ENCODE results near the gene IFIT1.

IFIT1 gene

DNA sequence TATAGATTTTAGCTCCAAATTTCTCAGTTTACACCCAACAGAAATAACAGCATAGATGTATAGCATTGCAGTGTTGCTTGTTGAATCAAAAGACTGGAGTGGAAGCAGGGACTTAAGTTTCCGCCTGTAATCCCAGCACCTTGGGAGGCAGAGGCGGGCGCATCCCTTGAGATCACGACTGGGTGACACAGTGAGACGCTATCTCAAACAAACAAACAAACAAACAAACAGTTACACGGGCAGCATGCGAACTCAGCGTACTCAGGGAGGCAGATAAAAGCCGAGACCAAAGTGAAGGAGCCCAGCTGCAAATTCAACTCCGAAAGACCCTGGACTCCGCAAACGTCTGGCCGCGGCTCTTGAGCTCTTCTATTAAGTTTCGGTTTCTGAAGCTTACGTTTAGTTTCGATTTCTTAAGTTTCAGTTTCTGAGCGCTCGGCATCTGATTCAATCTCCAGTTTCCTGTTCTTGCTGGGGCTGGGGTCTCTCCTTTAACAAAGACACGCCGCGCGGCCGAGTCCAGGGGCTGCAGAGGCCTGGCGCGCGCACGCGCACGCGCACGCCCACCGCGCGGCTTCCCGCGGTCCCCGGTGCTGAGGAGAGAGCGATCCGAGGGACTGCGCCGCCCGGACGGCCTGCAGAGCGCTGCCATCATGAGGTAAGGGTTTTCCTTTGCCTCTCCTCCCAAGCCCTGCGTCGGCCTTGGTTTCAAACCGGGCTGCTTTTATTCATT is 21.9 kb downstream of the IFIT1 start, which contains the start of gene IFIT5:
IFIT5 (plus strand) TSS at position 423 of the 733 bp plus-strand sequence; CDS start at position 654, 231 bp downstream.
- TF ChIP-seq, protein P1, sequence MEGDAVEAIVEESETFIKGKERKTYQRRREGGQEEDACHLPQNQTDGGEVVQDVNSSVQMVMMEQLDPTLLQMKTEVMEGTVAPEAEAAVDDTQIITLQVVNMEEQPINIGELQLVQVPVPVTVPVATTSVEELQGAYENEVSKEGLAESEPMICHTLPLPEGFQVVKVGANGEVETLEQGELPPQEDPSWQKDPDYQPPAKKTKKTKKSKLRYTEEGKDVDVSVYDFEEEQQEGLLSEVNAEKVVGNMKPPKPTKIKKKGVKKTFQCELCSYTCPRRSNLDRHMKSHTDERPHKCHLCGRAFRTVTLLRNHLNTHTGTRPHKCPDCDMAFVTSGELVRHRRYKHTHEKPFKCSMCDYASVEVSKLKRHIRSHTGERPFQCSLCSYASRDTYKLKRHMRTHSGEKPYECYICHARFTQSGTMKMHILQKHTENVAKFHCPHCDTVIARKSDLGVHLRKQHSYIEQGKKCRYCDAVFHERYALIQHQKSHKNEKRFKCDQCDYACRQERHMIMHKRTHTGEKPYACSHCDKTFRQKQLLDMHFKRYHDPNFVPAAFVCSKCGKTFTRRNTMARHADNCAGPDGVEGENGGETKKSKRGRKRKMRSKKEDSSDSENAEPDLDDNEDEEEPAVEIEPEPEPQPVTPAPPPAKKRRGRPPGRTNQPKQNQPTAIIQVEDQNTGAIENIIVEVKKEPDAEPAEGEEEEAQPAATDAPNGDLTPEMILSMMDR (IDR thresholded peaks at IDR 0.05; ENCODE audit: borderline replicate concordance, insufficient read depth, low read depth, low read length): no peak
- H3K4me3 ChIP-seq (ENCODE audit: low read depth, low read length): peak within 1 kb of the TSS; percentile 92

- TF ChIP-seq, protein P1 (IDR thresholded peaks at IDR 0.05; ENCODE audit: borderline replicate concordance, insufficient read depth, low read depth, low read length): no peak
Observed at GRCh38 chr10:89414879-89415821, 22.7 kb downstream of the IFIT1 start.

GRCh38 chr10:89416465-89416864 is 24.0 kb downstream of the IFIT1 start:
- H3K4me3 ChIP-seq (ENCODE audit: low read depth, low read length): no peak overlapping the region
- TF ChIP-seq, protein P1 (IDR thresholded peaks at IDR 0.05; ENCODE audit: borderline replicate concordance, insufficient read depth, low read depth, low read length): no peak

More at GRCh38 chr10:89414879-89415821, 22.7 kb downstream of the IFIT1 start:
- peak overlapping the region; percentile 92 for H3K4me3 ChIP-seq (ENCODE audit: low read depth, low read length)

GRCh38 chr10:89419548-89419947 is 27.1 kb downstream of the IFIT1 start:
- H3K4me3 ChIP-seq (ENCODE audit: low read depth, low read length): no peak overlapping the region

DNA sequence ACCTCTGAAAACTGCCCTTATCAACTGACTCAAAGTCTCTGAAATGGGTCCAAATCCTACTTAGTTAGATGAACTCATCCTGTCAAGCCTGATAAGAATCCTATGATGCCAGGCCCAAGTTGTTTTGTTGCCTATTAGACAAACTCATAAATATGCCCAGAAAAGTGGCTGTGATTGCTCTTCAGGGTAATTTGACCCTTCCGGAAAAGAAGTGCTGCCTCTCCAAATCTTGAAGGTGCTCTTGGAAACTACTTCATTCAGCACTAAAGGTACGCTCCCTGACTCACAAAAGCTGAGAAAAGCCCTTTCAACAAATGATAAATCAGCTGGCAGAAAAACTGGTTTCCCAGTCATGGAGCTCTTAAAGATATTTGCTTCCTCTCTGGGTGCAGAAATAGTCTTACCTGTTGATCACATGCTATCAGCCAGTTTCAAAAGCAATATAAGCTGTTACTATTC is 28.6 kb downstream of the IFIT1 start:
- no peak overlapping the region for H3K4me3 ChIP-seq (ENCODE audit: low read depth, low read length)
- TF ChIP-seq, protein P1 (IDR thresholded peaks at IDR 0.05; ENCODE audit: borderline replicate concordance, insufficient read depth, low read depth, low read length): no peak

More at GRCh38 chr10:89419548-89419947, 27.1 kb downstream of the IFIT1 start:
- TF ChIP-seq, protein P1 (IDR thresholded peaks at IDR 0.05; ENCODE audit: borderline replicate concordance, insufficient read depth, low read depth, low read length): peak; percentile 22; the same call in 1 of the 2 replicates

DNA sequence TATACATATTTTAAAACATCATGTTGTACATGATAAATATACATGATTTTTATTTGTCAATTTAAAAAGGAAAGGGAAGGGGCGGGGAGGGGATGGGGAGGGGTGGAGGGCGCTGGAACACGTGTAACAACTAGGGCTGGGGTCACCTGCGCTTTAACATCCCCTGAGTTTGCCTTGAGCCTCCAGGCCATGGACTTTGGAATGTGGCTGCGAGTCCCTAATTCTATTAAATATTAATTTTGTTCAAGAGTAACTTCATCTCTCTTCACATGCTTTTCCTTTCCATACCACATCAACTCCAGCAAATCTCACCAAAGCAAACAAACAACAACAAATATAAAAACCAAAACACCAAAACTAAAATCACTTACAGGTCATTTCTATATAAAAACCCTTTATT is 32.6 kb downstream of the IFIT1 start:
- H3K4me3 ChIP-seq (ENCODE audit: low read depth, low read length): no peak overlapping the region
- TF ChIP-seq, protein P1 (IDR thresholded peaks at IDR 0.05; ENCODE audit: borderline replicate concordance, insufficient read depth, low read depth, low read length): no peak
